Suppressor macrophage (primary cell): Measurements from ENCODE around the gene SPACA7.

Source experiments
- DNase-seq, 4 experiments: peaks; one replicate each; pipeline ENCODE4 v3.0.0-alpha.2; 2020 to 2022
- total RNA-seq, 17 experiments: gene quantifications; one replicate each; lab custom pipeline; 2026; ENCODE audit warnings: mixed read lengths in 6 of 17, inconsistent platforms in 3 of 17; lab: John Stamatoyannopoulos, UW

SPACA7 gene
- total RNA-seq: 0 to 0.99 (median 0) reads per million in 17 experiments

DNA sequence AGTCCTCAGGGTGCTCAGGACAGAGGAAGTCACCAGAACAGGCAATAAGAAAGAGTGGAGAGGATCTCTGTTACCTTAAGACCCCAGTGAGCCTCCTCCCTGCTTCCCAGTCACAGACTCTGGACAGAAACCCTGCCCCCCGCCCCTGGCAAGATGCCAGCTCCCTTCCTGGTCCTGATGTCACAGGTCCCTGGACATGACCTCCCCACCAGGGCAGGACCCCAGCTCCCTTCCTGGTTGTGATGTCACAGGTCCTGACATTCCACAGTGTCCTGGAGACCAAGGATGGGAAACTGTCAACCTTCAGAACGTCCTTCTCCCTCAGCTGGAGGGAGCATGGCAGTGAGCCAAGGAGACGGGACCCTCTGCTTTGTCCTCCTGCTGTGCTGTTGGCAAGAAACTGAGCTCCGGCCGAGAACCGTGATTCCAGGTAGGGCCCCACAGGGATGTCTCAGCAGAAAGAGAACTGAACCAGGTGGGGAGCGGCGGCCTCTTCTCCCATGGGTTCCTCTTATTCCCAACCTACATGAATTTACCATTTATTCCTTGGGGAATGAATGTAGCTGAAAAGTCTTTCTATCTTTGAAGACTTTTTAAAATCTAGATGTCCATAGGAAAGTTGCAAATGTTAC, at the start of gene SPACA7:
Gene SPACA7, plus strand, starts transcription at position 306 of the 632 bp plus-strand sequence. Its CDS starts 31 bp downstream, at position 337.
- DNase-seq: no peak

DNA sequence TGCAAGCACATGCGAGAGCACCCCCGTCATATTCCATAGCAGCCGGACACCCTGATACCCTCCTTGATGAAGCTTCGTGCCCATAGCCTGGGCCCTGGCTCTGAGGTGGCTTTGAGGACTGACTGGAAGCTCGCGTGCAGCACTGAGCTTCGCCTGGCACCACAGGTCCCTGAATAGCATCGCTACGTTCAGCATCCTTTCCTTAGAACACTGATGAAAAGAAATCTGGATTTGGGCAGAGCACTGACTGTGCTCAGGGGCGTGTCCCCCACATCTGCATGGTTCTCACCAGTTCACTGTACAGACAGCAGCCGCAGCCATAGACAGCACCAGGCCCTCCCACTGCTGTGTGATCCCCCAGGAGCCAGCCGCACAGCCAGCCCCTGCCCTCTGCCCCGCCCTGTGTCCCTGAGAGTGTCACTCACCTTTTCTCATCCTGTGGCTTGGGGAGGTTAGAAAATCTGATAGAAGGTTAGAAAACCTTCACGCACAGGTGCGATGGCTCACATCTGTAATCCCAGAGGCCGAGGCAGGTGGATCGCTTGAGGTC, 49.3 kb upstream of the SPACA7 start:
- no peak for DNase-seq

GRCh38 chr13:112328936-112329335, 47.2 kb upstream of the SPACA7 start:
- DNase-seq: no peak

DNA sequence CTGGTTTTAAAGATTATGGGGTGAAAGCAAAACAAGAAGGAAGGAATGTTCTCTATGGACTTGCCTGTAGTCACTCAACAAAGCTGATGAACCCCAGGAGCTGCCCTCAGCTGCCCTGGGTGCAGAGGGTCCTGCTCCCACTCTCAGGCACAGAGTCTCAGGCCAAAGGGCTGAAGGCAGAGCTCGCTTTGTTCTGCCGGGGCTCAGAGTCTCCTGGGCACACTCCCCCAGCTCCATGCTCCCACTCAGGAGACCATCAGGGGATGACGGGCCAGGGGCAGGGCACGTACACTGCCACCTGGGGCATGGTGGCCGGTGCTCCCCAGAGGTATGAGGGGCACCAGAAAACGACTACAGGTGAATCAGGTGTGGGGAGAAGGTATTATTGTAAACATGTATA, 46.8 kb upstream of the SPACA7 start:
- DNase-seq: no peak

- no peak for DNase-seq
Observed at GRCh38 chr13:112330066-112330465, 46.1 kb upstream of the SPACA7 start.

- no peak for DNase-seq
Observed at GRCh38 chr13:112330479-112331381, 45.4 kb upstream of the SPACA7 start.

- DNase-seq: no peak
Observed at GRCh38 chr13:112331675-112332074, 44.5 kb upstream of the SPACA7 start.

DNA sequence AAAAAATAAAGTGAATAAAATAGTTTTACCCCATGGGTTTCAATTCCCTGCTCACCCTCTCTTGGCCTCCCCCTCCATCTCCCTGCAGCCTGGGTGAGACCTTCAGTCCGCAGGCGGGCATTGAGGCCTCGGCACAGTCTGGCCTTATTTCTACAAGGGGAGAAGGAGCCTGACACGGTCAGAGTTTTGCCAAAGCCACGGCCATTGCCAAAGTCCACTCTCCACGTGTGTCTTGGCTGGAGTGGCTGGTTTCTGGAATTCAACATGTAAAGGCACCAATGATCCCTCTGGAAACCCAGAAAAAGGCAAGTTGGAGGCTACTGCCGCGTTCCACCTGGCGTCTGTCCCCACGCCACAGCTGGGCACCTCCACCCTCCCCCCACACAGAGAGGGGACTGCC, 43.4 kb upstream of the SPACA7 start:
- DNase-seq: no peak

- no peak for DNase-seq
Observed at GRCh38 chr13:112333756-112334543, 42.2 kb upstream of the SPACA7 start.

DNA sequence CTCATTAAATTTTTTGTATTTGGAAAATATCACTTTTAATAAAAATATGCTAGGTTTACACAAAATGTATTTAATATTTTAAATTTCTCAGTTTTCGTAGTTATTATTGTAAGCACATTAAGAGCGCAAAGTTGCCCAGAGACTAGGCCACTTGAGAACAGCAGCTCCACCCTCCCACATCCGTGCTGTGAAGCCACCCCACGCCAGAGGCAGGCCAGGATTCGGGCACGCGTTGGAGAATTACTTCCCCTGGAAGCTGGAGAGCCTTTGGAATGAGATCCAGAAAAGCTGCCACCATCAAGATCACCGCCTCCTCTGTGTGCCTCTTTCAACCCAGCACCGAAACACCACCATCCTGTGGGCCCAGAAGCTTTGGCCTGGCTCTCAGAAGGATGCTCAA, 41.0 kb upstream of the SPACA7 start:
- DNase-seq: no peak

- DNase-seq: no peak
Observed at GRCh38 chr13:112341446-112341845, 34.7 kb upstream of the SPACA7 start.

DNA sequence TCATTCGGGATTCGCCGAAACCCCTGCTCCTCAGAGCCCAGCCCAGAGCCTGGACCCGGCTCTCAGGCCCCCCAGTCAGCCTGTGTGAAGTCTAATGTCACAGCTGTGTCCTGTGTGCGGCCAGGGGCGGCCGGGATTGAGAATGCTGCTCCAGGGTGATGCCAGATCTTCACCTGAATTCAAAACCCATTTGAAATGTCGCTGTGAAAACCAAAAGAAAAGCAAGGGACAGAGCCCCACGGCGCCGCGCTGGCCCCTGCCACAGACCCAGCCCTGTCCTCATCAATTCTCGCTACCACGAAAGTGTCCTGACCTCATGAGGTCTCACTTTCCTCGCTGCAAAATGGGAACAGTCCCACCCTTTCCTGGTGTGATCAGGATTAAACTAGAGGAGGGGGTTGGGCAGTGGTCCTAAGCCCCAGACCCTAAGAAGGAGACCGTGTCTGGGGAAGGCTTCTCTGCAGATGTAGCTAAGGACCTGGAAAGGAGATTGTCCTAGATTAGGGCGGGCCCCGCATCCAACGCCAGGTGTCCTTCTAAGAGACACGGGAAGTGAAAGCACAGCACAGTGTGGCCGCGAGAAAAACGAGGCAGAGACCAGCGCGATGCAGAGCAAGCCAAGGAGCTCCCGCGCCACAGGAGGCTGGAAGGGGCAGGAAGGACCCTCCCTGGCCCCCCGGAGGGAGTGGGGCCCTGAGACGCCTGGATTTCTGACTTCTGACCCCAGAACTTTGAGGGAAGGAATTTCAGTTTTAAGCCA, 34.0 kb upstream of the SPACA7 start:
- DNase-seq: no peak

- no peak for DNase-seq
Observed at GRCh38 chr13:112342841-112343361, 33.3 kb upstream of the SPACA7 start.

DNA sequence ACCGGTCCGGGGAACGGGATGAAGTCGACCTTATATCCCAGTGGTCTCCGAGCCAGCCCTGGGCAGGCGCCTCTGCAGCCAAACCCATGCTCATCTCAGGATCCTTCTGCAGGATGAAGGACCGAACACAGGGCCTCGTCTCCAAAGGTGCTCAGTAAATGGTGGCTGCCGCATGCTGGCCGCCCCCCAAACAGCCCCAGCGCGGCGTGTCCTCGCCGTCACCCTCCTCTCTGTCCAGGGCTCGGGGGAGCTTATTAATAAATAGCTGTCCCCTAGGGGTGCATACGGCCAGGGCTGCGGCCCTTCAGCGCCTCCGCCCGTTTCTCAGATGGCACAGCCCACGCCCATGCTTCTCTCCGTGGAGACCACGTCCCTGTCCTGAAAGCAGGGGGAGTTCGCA, 32.6 kb upstream of the SPACA7 start:
- DNase-seq: no peak

GRCh38 chr13:112345826-112346172, 30.4 kb upstream of the SPACA7 start:
- DNase-seq: no peak

- DNase-seq: no peak
Observed at GRCh38 chr13:112346173-112346898, 29.8 kb upstream of the SPACA7 start.

DNA sequence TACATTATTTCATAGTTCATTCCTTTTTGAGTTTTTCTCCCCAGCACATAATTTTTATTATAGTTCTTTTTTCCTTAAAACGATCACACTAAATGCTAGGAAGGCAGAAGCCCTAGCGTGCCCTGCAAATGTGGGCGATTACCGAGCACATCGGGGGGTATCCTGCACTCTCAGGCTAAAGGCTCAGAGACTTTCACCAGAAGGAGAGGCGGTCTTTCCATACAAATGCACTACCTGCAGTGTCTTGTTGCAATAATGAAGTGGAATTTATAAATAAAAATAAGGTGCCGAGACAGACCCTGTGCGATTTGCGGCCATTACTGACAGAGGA, 29.3 kb upstream of the SPACA7 start:
- no peak for DNase-seq

DNA sequence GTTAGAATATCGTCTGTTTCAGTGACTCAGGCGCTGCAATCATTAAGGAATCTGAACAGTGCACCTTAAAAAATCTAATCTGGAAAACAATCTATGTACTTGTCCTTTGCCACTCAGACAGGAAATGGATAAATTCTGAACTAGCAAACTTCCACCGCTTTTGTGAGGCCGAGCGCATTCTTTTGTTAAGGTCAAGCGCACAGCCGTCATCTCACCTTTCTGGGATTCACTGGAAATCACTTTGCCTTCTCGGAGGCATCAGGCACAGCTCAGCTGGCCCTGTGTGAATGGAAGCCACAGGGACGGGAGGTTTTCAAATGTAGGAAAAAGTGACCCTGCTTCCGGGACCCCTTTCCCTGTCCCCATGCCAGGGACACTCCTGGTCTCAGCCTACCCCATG, 28.2 kb upstream of the SPACA7 start:
- DNase-seq: no peak

GRCh38 chr13:112348642-112349345, 27.4 kb upstream of the SPACA7 start:
- no peak for DNase-seq

DNA sequence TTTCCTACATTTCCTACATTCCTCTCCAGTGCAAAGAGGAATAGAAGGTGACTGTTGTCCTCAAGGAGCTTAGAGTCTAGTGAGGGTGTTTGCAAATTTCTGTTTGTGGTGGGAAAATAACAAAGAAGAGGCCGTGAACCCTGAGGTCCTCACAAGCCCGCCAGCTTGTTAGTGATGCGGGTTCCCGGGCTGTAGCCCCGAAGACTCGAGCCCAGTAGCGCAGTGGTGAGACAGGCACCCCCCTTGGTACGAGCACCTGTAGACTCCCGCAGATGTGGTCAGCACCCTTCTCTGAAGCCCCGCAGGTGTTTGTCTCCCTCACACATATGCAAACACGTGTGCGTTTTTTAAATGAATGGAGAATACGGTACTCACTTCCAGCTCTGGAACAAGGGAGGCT, 26.5 kb upstream of the SPACA7 start:
- DNase-seq: no peak

DNA sequence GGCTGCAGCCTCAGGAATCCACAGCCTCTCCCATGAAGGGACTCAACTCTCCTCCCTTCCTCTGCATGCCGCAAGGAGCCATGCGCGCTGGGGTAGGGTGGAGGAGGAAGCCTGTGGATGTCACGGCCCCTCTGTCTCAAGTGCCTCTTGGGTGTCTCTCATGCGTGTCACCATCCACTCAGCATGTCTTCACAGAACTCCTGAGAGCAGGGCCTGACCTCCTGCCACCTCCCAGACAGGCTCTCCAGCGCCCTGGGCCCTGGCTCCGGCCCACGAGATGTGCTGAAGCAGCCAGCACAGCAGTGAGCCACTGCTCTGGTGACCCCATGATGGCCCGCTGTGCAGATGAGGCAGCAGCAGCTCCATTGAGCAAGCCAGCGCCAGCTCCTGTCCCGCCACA, 25.9 kb upstream of the SPACA7 start:
- DNase-seq: no peak
